ENCODE data around the gene WWC1. TPM values are rescaled to one million over a fixed set of nuclear protein-coding genes. Genes with fewer than 3 reads are reported as not detected.

The WWC1 gene
- total RNA-seq = 1 to 10 TPM; 1.7 to 2.1 TPM

- CTCF ChIA-PET = no interaction called here
- peak; percentile 78 for DNase-seq
- intact Hi-C loops (cut with micrococcal nuclease) = loop anchor here (1.0 to 5.0 kb wide), 4 partner anchors 18 to 287 kb away; partner anchors contain the start of gene PANK3
- H3K4me3 Mint-ChIP-seq = peak within 1 kb of the TSS; percentile 64
- H3K36me3 Mint-ChIP-seq (ENCODE audit: low read depth) = no peaks in the 10 kb centered on the region
- peaks cover 23% of the 10 kb centered on the region for H3K4me1 Mint-ChIP-seq (ENCODE audit: low read depth)
- H3K27ac Mint-ChIP-seq = no peak within 1 kb of the TSS
- peaks cover 40% of the 10 kb centered on the region for H3K27me3 Mint-ChIP-seq (ENCODE audit: low read depth)
- no peaks in the 10 kb centered on the region for H3K9me3 Mint-ChIP-seq
These were observed at the start of gene WWC1 for GRCh38 chr5:168291342-168291963. Gene WWC1 (plus strand): TSS chr5:168291645. CDS start chr5:168292153, 508 bp downstream.

- intact Hi-C loops (cut with micrococcal nuclease) = loop anchor here (10.0 kb wide), 1 partner anchor 590 kb away; no protein-coding TSS in a partner anchor
- CTCF ChIA-PET = no interaction called here
These were observed 46.4 kb upstream of the WWC1 start for GRCh38 chr5:168244838-168245559.

GRCh38 chr5:168249923-168250322 lies 41.5 kb upstream of the WWC1 start:
- intact Hi-C loops (cut with micrococcal nuclease) = loop anchor here (1.0 to 10.0 kb wide), 3 partner anchors 23 to 585 kb away; partner anchors contain the start of gene WWC1
- H3K36me3 Mint-ChIP-seq (ENCODE audit: low read depth) = peaks cover 2% of the 10 kb centered on the region
- peaks cover 12% of the 10 kb centered on the region for H3K4me1 Mint-ChIP-seq (ENCODE audit: low read depth)
- H3K27me3 Mint-ChIP-seq (ENCODE audit: low read depth) = peaks cover 3% of the 10 kb centered on the region
- H3K9me3 Mint-ChIP-seq = no peaks in the 10 kb centered on the region
- DNase-seq = no peak
- no peak overlapping the region for H3K27ac Mint-ChIP-seq
- H3K4me3 Mint-ChIP-seq = no peak overlapping the region
- CTCF ChIA-PET = no interaction called here

More at GRCh38 chr5:168244838-168245559, 46.4 kb upstream of the WWC1 start:
- Mint-ChIP-seq H3K36me3 (ENCODE audit: low read depth) (peaks cover 2% of the 10 kb centered on the region), H3K27me3 (ENCODE audit: low read depth) (peaks cover 3% of the 10 kb centered on the region), H3K27ac (no peak overlapping the region), H3K9me3 (no peaks in the 10 kb centered on the region), H3K4me1 (ENCODE audit: low read depth) (peaks cover 18% of the 10 kb centered on the region), H3K4me3 (no peak overlapping the region)
- no peak for DNase-seq

GRCh38 chr5:168251259-168251658 lies 40.2 kb upstream of the WWC1 start:
- intact Hi-C loops (cut with micrococcal nuclease) = no loop called here
- Mint-ChIP-seq H3K27me3 (ENCODE audit: low read depth) (peaks cover 3% of the 10 kb centered on the region), H3K27ac (no peak overlapping the region), H3K4me3 (no peak overlapping the region), H3K36me3 (ENCODE audit: low read depth) (peaks cover 2% of the 10 kb centered on the region), H3K4me1 (ENCODE audit: low read depth) (peaks cover 12% of the 10 kb centered on the region), H3K9me3 (no peaks in the 10 kb centered on the region)
- CTCF ChIA-PET = no interaction called here
- no peak for DNase-seq

GRCh38 chr5:168254013-168254693 lies 37.3 kb upstream of the WWC1 start:
- CTCF ChIA-PET = no interaction called here
- Mint-ChIP-seq H3K4me3 (no peak overlapping the region), H3K4me1 (ENCODE audit: low read depth) (peaks cover 3% of the 10 kb centered on the region), H3K27me3 (ENCODE audit: low read depth) (no peaks in the 10 kb centered on the region), H3K36me3 (ENCODE audit: low read depth) (no peaks in the 10 kb centered on the region), H3K9me3 (no peaks in the 10 kb centered on the region), H3K27ac (no peak overlapping the region)
- no peak for DNase-seq
- intact Hi-C loops (cut with micrococcal nuclease) = no loop called here

GRCh38 chr5:168260353-168261226 lies 30.9 kb upstream of the WWC1 start:
- no peaks in the 10 kb centered on the region for H3K27me3 Mint-ChIP-seq (ENCODE audit: low read depth)
- CTCF ChIA-PET = interaction anchor here (1.3 kb wide), 1 partner anchor 10 kb away, joined by 4 read pairs; no protein-coding TSS in a partner anchor
- H3K9me3 Mint-ChIP-seq = no peaks in the 10 kb centered on the region
- no peaks in the 10 kb centered on the region for H3K4me1 Mint-ChIP-seq (ENCODE audit: low read depth)
- no peak for DNase-seq
- no peaks in the 10 kb centered on the region for H3K36me3 Mint-ChIP-seq (ENCODE audit: low read depth)
- no peak overlapping the region for H3K27ac Mint-ChIP-seq
- H3K4me3 Mint-ChIP-seq = no peak overlapping the region
- intact Hi-C loops (cut with micrococcal nuclease) = loop anchor here (10.0 kb wide), 1 partner anchor 414 kb away; no protein-coding TSS in a partner anchor

- no peak overlapping the region for H3K27ac Mint-ChIP-seq
- no peaks in the 10 kb centered on the region for H3K4me1 Mint-ChIP-seq (ENCODE audit: low read depth)
- no peaks in the 10 kb centered on the region for H3K36me3 Mint-ChIP-seq (ENCODE audit: low read depth)
- no peak for DNase-seq
- CTCF ChIA-PET = no interaction called here
- H3K27me3 Mint-ChIP-seq (ENCODE audit: low read depth) = no peaks in the 10 kb centered on the region
- no peaks in the 10 kb centered on the region for H3K9me3 Mint-ChIP-seq
- intact Hi-C loops (cut with micrococcal nuclease) = loop anchor here (10.0 kb wide), 1 partner anchor 414 kb away; no protein-coding TSS in a partner anchor
- H3K4me3 Mint-ChIP-seq = no peak overlapping the region
These were observed 30.2 kb upstream of the WWC1 start for GRCh38 chr5:168261227-168261571.

GRCh38 chr5:168262042-168262743 lies 29.3 kb upstream of the WWC1 start:
- Mint-ChIP-seq H3K27ac (no peak overlapping the region), H3K4me1 (ENCODE audit: low read depth) (no peaks in the 10 kb centered on the region), H3K36me3 (ENCODE audit: low read depth) (no peaks in the 10 kb centered on the region), H3K9me3 (no peaks in the 10 kb centered on the region), H3K4me3 (no peak overlapping the region), H3K27me3 (ENCODE audit: low read depth) (no peaks in the 10 kb centered on the region)
- no peak for DNase-seq
- intact Hi-C loops (cut with micrococcal nuclease) = loop anchor here (10.0 kb wide), 1 partner anchor 413 kb away; no protein-coding TSS in a partner anchor
- CTCF ChIA-PET = no interaction called here

GRCh38 chr5:168263121-168263520 lies 28.3 kb upstream of the WWC1 start:
- intact Hi-C loops (cut with micrococcal nuclease) = loop anchor here (10.0 kb wide), 1 partner anchor 412 kb away; no protein-coding TSS in a partner anchor
- Mint-ChIP-seq H3K9me3 (no peaks in the 10 kb centered on the region), H3K36me3 (ENCODE audit: low read depth) (no peaks in the 10 kb centered on the region), H3K4me3 (no peak overlapping the region), H3K4me1 (ENCODE audit: low read depth) (no peaks in the 10 kb centered on the region), H3K27ac (no peak overlapping the region), H3K27me3 (ENCODE audit: low read depth) (no peaks in the 10 kb centered on the region)
- no peak for DNase-seq
- CTCF ChIA-PET = interaction anchor here (0.6 kb wide), 1 partner anchor 540 kb away, joined by 5 read pairs; no protein-coding TSS in a partner anchor

GRCh38 chr5:168266016-168266415 lies 25.4 kb upstream of the WWC1 start:
- intact Hi-C loops (cut with micrococcal nuclease) = loop anchor here (5.0 to 10.0 kb wide), 2 partner anchors 409 to 721 kb away; no protein-coding TSS in a partner anchor
- CTCF ChIA-PET = no interaction called here
- Mint-ChIP-seq H3K4me3 (no peak overlapping the region), H3K9me3 (no peaks in the 10 kb centered on the region), H3K27me3 (ENCODE audit: low read depth) (peaks cover 7% of the 10 kb centered on the region), H3K36me3 (ENCODE audit: low read depth) (no peaks in the 10 kb centered on the region), H3K4me1 (ENCODE audit: low read depth) (peaks cover 10% of the 10 kb centered on the region), H3K27ac (no peak overlapping the region)
- DNase-seq = no peak
